ENCODE results near the gene LRMDA.

Gene LRMDA

DNA sequence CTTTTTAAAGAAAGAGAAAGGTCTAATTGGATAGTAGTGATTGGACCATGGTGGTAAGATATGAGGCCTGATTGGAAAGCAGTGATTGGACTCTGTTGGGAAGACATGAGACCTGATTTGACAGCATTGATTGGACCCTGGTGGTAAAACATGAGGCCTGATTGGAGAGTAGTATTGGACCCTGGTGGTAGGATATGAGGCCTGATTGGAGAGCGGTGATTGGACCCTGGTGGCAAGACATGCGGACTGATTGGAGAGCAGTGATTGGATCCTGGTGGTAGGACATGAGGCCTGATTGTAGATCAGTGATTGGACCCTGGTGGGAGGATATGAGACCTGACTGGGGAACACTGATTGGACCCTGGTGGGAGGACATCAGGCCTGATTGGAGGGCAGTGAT is 444.3 kb downstream of the LRMDA start:
- DNase-seq (ENCODE audit: low read depth) = no peak

- DNase-seq (ENCODE audit: low read depth) = no peak
Observed at GRCh38 chr10:75876710-75877109, 445.3 kb downstream of the LRMDA start.

GRCh38 chr10:75877877-75878276 is 446.5 kb downstream of the LRMDA start:
- DNase-seq (ENCODE audit: low read depth) = no peak

GRCh38 chr10:75878586-75878985 is 447.2 kb downstream of the LRMDA start:
- no peak for DNase-seq (ENCODE audit: low read depth)

DNA sequence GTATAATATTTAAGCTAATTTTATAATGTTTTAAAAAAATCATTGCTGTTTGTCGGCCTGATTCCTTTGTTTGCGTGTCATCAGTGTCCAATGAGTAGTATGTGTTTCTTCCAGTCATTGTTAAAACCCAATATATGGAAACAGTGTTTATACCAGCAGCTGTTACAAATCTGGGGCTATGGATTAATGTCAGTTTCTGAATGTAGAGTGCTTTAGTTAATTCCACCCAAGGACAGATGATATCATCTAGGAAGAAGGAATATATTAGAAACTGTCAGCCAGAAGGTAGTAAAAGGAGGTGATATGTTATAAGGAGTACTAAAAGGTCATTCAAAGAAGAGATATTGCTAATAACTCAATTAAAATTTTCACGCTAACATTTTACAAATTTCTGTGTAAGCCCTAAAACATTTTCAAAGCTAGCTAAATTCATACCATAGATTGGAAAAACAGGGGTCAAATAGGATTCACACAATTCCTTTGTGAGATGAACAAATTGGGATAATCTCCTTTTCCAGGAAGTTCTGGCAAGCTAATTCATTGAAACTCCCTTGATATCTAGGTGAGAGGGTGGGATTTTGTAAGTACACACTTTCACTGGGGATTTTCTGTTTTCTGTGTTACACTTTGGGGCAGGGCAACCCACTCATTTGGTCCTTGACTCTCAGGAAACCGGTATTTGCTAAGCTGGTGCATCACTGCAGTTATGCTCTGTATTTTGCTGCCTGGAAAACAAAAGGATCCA is 448.8 kb downstream of the LRMDA start:
- DNase-seq (ENCODE audit: low read depth) = no peak

DNA sequence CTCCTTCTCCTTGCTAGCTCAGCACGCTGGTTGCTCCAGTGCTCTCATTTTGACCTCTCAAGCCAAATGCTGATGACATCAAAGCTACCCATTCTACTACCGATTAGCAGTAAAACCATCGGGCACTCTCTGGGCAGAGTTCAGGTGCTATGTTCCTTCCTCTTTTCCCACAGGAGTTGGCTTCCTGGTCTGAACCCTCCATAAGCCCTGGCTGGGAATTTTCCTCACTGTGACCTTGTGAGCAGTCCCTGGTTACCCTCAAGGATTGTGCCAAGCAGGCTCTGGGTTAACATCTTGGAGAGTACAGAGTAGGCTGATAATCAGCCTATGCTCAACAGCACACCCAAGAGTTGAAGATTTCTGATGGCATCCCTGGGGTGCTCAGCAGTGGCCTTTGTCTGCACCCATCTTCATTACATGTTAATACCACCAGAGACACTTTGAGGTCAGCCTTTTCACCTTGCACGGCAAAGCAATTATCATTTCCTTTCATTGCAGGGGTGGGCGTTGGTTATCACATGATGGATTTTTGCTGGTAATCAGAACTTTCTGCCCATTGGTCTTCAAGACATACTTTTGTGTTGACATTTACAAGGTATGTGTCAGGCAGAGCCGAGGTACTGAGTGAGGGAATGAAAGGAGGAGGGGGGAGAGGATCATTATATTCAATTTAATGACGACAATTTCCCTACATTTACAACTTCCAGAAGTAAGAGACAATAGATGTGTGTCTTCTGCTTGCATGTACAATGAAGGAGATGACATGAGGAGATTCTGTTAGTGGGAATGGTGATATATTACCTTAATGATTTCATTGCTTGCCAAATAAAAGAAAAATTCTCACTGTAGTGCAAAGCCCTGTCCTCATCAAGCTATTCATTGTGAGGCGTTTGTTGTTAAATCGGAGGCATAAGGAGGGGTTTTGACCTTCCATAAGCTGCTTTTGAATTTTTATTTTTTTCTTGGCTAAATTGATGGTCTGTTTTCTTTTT is 452.0 kb downstream of the LRMDA start:
- DNase-seq (ENCODE audit: low read depth) = no peak

DNA sequence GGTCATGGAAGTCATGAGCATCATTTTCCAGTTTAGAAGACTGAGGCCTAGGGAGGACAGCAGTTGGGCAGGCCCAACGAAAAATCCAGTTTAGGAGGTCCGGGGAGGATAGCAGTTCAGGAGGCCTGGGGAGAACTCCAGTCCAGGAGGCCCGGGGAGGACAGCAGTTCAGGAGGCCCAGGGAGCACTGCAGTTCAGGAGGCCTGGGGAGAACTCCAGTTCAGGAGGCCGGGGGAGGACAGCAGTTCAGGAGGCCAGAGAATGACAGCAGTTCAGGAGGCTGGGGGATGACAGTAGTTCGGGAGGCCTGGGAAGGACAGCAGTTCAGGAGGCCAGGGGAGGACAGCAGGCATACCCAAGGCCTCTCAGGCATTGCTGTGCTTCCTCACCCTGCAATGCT is 453.4 kb downstream of the LRMDA start:
- DNase-seq (ENCODE audit: low read depth) = no peak

DNA sequence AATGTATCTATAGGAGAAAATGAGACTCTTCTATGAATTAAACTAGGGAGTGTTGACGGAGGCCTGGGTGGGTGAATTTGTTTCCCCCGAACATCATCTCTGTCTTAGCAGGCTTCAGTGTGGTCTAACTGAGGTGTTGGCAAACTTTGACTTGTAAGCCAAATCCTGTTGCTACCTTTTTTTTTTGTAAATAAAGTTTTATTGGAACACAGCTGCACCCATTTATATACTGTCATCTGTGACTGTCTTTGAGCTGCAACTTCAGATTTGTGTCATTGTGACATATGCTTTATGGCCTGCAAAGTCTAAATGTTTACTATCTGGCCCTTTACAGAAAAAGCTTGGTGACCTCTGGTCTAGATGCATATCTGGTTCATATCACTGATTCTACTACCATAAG is 455.9 kb downstream of the LRMDA start:
- DNase-seq (ENCODE audit: low read depth) = no peak

GRCh38 chr10:75887992-75888680 is 456.7 kb downstream of the LRMDA start:
- DNase-seq (ENCODE audit: low read depth) = no peak

GRCh38 chr10:75889051-75889450 is 457.6 kb downstream of the LRMDA start:
- no peak for DNase-seq (ENCODE audit: low read depth)

DNA sequence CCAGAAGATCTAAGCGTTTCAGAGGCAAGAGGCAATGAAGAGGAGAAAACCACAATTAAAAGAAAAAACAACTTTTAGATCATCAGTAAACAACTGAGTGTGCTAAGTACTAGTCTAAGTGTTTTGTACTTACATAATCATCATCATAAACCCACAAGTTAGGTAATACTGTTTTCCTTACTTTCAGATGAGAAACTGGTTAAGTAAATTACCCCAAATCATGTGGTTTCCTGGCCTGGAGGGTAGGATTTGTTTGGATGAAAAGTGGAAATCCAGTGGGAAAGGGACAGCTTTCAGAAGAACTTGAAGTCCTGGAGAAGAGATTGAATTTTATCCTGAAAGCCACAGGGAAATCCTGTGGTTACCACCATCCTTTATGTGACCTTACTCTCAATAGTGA is 463.3 kb downstream of the LRMDA start:
- no peak for DNase-seq (ENCODE audit: low read depth)

- no peak for DNase-seq (ENCODE audit: low read depth)
Observed at GRCh38 chr10:75895259-75895658, 463.8 kb downstream of the LRMDA start.

GRCh38 chr10:75899816-75900390 is 468.5 kb downstream of the LRMDA start:
- no peak for DNase-seq (ENCODE audit: low read depth)

- no peak for DNase-seq (ENCODE audit: low read depth)
Observed at GRCh38 chr10:75902816-75903215, 471.4 kb downstream of the LRMDA start.

GRCh38 chr10:75904499-75905283 is 473.3 kb downstream of the LRMDA start:
- no peak for DNase-seq (ENCODE audit: low read depth)

DNA sequence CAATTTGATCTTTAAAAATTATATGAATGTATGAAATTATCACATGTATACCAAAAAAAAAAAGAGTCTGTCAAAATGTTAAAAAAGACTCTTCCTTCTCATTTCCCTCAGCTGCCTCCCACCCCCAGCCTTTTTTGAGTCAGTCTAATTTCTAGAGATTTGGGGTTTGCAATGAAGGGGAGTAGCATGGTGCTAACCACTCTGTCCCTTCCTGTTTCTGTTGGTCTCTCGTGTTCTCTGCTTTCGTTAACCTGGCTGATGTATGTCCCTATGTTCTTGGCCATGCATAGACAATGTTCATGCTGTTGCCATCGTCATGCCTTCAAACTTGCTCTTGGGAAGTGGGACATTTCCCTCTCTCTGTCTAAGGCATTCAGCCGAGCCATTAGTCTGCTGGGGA is 474.1 kb downstream of the LRMDA start:
- DNase-seq (ENCODE audit: low read depth) = no peak

- no peak for DNase-seq (ENCODE audit: low read depth)
Observed at GRCh38 chr10:75910032-75910431, 478.6 kb downstream of the LRMDA start.

DNA sequence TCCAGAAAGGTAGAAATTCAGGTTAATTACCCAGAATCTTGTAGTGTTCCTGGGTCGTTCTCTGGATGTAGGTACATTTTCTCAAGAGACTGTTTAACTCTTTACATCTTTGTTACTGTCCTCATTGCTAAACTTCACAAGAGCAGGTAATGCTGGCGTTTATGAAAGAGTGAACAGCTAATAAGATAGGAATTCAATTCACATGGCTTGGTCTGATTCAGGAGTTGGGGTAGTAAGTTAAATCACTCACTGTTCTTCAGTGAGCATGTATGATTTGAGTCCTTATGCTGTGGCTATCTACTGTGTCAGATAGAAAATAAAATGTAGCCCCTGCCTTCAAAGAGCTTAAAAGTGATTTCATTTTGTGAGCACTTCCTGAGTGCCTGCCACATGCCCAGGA is 480.0 kb downstream of the LRMDA start:
- DNase-seq (ENCODE audit: low read depth) = no peak

DNA sequence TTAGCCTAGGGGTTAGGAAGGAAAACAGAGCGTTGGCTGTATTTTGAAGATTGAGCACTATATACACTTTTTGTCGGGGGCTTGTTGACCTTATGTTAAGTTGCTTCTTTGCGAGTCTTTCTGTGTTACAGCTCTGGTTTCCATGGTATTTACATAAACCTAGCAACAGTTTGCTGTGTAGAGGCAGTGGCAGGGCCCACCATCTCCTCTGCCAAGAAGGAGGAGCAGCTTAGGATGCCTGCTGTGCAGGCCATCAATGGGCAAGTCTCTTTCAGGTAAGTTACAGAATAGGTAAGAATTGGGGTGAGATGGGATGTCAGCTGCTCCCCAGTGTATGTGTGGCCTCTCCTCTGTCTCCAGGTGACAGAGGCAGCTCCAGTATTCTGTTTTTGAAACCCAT is 485.5 kb downstream of the LRMDA start:
- DNase-seq (ENCODE audit: low read depth) = no peak

GRCh38 chr10:75919913-75920312 is 488.5 kb downstream of the LRMDA start:
- DNase-seq (ENCODE audit: low read depth) = no peak

- no peak for DNase-seq (ENCODE audit: low read depth)
Observed at GRCh38 chr10:75922435-75922834, 491.0 kb downstream of the LRMDA start.

Data from activated T-cell treated with anti-CD3 and anti-CD28 coated beads for 24 hours (primary cell).